HUES48 (cell line): Measurements from ENCODE around the gene PRSS16.
"Not testable (repeated sequence)": the region's sequence is repeated elsewhere in the genome, so short reads cannot be mapped to it uniquely, and the experiment has no call there.

Source experiments
- H3K27ac ChIP-seq: one replicate; pipeline ENCODE4 v1.7.0; 2013; ENCODE audit warnings: low read depth, low read length, inconsistent platforms
- H3K27me3 ChIP-seq: 2 replicates; pipeline ENCODE4 v1.6.1; 2013; ENCODE audit warnings: mild to moderate bottlenecking, low read length; ENCODE audit not compliant: control insufficient read depth, insufficient read depth
- H3K36me3 ChIP-seq: 2 replicates; pipeline ENCODE4 v1.6.1; 2013; ENCODE audit warnings: low read length; ENCODE audit not compliant: control insufficient read depth, insufficient read depth
- H3K4me1 ChIP-seq: 2 replicates; pipeline ENCODE4 v1.6.1; 2013; ENCODE audit warnings: mild to moderate bottlenecking, low read length; ENCODE audit not compliant: control insufficient read depth, insufficient read depth
- H3K4me3 ChIP-seq: 2 replicates; pipeline ENCODE4 v1.5.1; 2013; ENCODE audit warnings: mild to moderate bottlenecking, low read depth, low read length
- H3K9ac ChIP-seq: 2 replicates; pipeline ENCODE4 v1.6.1; 2013; ENCODE audit warnings: mild to moderate bottlenecking, low read depth, low read length, moderate library complexity
- H3K9me3 ChIP-seq: 2 replicates; pipeline ENCODE4 v1.6.1; 2013; ENCODE audit warnings: low read length; ENCODE audit not compliant: control insufficient read depth, insufficient read depth

Gene PRSS16, protein sequence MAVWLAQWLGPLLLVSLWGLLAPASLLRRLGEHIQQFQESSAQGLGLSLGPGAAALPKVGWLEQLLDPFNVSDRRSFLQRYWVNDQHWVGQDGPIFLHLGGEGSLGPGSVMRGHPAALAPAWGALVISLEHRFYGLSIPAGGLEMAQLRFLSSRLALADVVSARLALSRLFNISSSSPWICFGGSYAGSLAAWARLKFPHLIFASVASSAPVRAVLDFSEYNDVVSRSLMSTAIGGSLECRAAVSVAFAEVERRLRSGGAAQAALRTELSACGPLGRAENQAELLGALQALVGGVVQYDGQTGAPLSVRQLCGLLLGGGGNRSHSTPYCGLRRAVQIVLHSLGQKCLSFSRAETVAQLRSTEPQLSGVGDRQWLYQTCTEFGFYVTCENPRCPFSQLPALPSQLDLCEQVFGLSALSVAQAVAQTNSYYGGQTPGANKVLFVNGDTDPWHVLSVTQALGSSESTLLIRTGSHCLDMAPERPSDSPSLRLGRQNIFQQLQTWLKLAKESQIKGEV

GRCh38 chr6:27247133-27247836, at the start of gene PRSS16:
Gene PRSS16, plus strand, starts transcription at chr6:27247701. Its CDS starts 37 bp downstream, at chr6:27247738.
- Histone ChIP-seq H3K4me3 (no peak within 1 kb of the TSS), H3K36me3 (no peaks in the 10 kb centered on the region), H3K9me3 (no peaks in the 10 kb centered on the region), H3K27me3 (peaks cover 12% of the 10 kb centered on the region), H3K4me1 (peaks cover 4% of the 10 kb centered on the region; the same call in 1 of the 2 replicates), H3K27ac (no peak within 1 kb of the TSS), H3K9ac (no peak within 1 kb of the TSS)

DNA sequence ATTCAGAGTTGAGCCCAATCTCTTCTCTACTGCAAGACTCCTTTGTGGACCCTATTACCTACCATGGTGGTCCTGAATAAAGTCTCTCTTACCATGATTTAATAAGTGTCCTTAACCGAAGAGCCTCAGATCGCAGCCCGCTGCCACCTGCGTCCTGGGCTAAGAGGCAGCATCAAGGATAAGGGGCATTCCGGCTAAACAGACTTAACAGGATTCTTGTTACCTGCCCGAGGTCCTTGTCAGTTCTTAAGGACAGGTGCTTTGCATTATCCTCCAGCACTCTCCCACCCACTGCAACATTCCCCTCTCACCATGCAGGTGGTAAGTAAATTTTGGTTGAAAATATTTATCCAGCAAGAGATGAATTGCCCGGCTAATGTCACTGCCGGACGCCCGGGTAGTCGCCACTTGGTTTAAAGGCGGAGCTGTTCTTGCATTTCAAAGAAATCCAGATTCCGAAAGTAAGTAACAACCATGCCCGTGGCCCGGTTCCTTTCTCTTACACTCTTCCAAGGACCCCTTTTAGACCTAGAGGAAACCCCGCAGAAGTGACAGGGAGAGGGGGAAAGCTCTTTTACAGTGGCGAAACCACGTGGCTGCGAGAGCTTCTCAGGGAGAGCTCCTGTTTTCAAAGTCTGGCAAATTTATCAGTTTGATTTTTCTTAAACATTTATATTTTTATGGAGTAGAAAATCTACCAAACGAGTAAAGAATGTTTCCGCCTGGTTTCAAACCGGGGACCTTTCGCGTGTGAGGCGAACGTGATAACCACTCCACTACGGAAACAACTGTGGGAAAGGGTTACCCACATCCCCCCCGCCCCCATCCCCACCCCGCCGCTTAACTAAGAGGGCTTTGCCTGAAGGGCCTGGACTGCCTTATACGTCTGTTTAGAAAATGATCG, 41.9 kb upstream of the PRSS16 start:
- peaks cover 13% of the 10 kb centered on the region for H3K27me3 ChIP-seq
- H3K4me3 ChIP-seq, result peak overlapping the region; percentile 78
- H3K36me3 ChIP-seq, result no peaks in the 10 kb centered on the region
- peak overlapping the region; percentile 10 for H3K27ac ChIP-seq
- H3K4me1 ChIP-seq, result peaks cover 6% of the 10 kb centered on the region; the same call in 1 of the 2 replicates
- no peaks in the 10 kb centered on the region for H3K9me3 ChIP-seq
- no peak overlapping the region for H3K9ac ChIP-seq

DNA sequence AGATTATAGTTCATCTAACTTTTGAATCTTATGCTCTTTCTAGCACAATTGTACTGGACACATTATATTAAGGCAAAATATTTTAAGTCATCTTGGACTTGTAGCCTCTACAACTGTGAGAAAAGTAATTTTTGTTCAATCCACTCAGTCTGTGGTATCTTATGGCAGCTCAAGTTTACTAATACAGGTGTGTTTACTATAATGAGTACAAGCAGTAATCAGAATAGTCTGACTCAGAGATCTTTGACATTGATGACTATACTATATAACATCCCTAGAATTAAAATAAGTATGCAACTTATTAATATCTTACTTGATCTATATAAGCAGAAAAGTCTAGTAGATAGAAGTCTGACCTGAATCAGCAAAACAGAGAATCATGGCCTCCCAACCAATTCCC, 40.7 kb upstream of the PRSS16 start:
- peaks cover 13% of the 10 kb centered on the region for H3K27me3 ChIP-seq
- H3K4me3 ChIP-seq, result peak overlapping the region; percentile 78; the same call in 1 of the 2 replicates
- H3K4me1 ChIP-seq, result peaks cover 6% of the 10 kb centered on the region; the same call in 1 of the 2 replicates
- no peaks in the 10 kb centered on the region for H3K9me3 ChIP-seq
- H3K27ac ChIP-seq, result no peak overlapping the region
- no peak overlapping the region for H3K9ac ChIP-seq
- no peaks in the 10 kb centered on the region for H3K36me3 ChIP-seq

DNA sequence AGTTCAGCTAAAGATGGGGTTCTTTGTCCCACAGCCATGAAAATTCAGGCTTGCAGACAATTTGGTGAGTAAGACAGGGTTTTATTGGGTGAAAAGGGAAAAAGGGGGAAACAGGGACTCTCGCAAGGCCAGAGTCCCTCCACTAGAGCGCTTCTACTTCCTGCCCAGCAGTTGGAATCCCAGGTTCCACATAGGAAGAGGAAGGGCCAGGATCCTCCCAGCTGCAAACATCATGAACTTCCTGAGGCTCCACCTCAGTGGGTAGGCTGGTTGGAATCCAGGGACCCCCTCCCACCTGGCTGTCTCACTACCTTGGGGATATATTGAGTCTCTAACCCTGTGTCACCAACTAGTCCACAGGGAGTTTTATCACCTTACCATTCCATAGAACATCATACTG, 39.5 kb upstream of the PRSS16 start:
- H3K9ac ChIP-seq, result no peak overlapping the region

DNA sequence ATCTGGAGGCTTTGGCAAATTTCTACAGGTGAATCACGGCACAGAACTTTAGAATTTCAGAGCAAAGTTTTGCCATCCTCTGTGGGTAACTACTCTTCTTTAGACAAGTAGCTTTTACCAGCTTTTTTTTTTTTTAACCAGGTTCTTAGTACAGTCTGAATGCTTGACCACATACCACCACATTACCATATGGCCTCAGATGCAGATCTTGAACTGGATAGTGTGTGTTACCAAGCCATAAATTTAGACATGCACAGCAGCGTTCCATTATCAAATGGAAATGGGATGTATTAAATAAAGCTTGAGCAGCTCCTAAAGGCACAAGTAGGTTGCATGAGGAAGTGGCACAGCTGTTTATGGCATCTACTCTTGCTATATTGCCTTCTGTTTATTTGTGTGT, 38.3 kb upstream of the PRSS16 start:
- Histone ChIP-seq H3K9ac (no peak overlapping the region), H3K36me3 (no peaks in the 10 kb centered on the region), H3K27me3 (peaks cover 9% of the 10 kb centered on the region), H3K27ac (no peak overlapping the region), H3K4me3 (no peak overlapping the region), H3K9me3 (no peaks in the 10 kb centered on the region), H3K4me1 (peaks cover 6% of the 10 kb centered on the region; the same call in 1 of the 2 replicates)

More for the DNA sequence above, 39.5 kb upstream of the PRSS16 start:
- Histone ChIP-seq H3K27ac (no peak overlapping the region), H3K4me1 (peaks cover 6% of the 10 kb centered on the region; the same call in 1 of the 2 replicates), H3K9me3 (no peaks in the 10 kb centered on the region), H3K36me3 (no peaks in the 10 kb centered on the region), H3K4me3 (no peak overlapping the region), H3K27me3 (peaks cover 13% of the 10 kb centered on the region)

GRCh38 chr6:27209659-27210269, 37.7 kb upstream of the PRSS16 start:
- no peak overlapping the region for H3K9ac ChIP-seq

DNA sequence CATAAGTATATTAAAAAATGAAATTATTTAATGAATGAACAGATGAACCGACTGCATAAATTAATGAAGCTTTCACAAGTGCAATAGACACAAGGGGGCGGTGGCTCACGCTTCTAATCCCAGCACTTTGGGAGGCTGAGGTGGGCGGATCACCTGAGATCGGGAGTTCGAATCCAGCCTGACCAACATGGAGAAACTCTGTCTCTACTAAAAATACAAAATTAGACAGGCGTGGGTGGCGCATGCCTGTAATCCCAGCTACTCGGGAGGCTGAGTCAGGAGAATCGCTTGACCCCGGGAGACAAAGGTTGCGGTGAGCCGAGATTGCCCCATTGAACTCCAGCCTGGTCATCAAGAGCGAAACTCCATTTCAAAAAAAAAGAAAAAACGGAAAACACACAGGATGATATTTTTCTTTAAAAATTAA, 34.4 kb upstream of the PRSS16 start:
- H3K4me3 ChIP-seq, result peak overlapping the region; percentile 85
- not testable (repeated sequence) for H3K9ac ChIP-seq

More at GRCh38 chr6:27209659-27210269, 37.7 kb upstream of the PRSS16 start:
- peaks cover 6% of the 10 kb centered on the region; the same call in 1 of the 2 replicates for H3K4me1 ChIP-seq
- H3K27me3 ChIP-seq, result peaks cover 7% of the 10 kb centered on the region; the same call in 1 of the 2 replicates
- H3K4me3 ChIP-seq, result no peak overlapping the region
- H3K27ac ChIP-seq, result no peak overlapping the region
- no peaks in the 10 kb centered on the region for H3K36me3 ChIP-seq
- H3K9me3 ChIP-seq, result no peaks in the 10 kb centered on the region

DNA sequence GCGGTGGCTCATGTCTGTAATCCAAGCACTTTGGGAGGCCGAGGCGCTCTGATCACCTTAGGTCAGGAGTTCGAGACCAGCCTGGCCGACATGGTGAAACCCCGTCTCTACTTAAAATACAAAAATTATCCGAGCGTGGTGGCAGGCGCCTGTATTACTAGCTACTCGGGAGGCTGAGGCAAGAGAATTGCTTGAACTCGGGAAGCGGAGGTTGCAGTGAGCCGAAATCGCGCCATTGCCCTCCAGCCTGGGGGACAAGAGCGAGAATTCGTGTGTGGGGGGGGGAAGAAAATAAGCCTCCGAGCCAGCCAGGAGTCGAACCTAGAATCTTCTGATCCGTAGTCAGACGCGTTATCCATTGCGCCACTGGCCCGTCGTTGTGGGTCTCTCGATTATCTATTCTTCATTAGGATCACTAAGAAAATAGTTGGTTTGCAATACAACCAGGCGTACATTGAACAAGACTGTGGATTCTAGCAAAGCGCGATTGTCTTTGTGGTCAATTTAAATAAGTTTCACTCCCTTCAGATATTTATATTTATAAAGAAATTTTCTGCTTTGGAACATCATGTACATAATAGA, 33.9 kb upstream of the PRSS16 start:
- peak overlapping the region; percentile 85 for H3K4me3 ChIP-seq
- H3K9me3 ChIP-seq, result no peaks in the 10 kb centered on the region
- no peak overlapping the region for H3K27ac ChIP-seq
- no peaks in the 10 kb centered on the region for H3K27me3 ChIP-seq
- H3K36me3 ChIP-seq, result no peaks in the 10 kb centered on the region
- H3K4me1 ChIP-seq, result no peaks in the 10 kb centered on the region
- no peak overlapping the region for H3K9ac ChIP-seq

More for the DNA sequence above, 34.4 kb upstream of the PRSS16 start:
- H3K9me3 ChIP-seq, H3K27me3 ChIP-seq, H3K4me1 ChIP-seq, H3K36me3 ChIP-seq, H3K27ac ChIP-seq: not testable (repeated sequence)

DNA sequence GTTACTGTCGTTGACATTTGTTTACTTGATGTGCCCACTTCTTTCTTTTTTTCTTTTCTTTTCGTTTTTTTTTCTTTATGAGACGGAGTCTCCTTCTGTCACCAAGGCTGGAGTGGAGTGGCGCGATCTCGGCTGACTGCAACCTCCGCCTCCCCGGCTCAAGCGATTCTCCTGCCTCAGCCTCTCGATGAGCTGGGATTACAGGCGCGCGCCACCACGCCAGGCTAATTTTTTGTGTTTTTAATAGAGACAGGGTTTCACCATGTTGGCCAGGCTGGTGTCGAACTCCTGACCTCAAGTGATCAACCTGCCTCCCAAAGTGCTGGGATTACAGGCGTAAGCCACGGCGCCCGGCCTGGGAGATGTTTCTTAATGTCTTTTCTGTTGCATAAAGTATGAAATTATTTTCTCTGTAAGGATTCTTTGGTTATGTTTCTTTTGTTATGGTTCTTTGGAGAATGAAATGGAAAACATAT, 33.3 kb upstream of the PRSS16 start:
- no peak overlapping the region for H3K27ac ChIP-seq
- H3K4me3 ChIP-seq, result peak overlapping the region; percentile 85
- no peaks in the 10 kb centered on the region for H3K9me3 ChIP-seq
- no peaks in the 10 kb centered on the region for H3K36me3 ChIP-seq
- H3K9ac ChIP-seq, result no peak overlapping the region; the same call in 1 of the 2 replicates
- H3K27me3 ChIP-seq, result no peaks in the 10 kb centered on the region
- H3K4me1 ChIP-seq, result no peaks in the 10 kb centered on the region
